22Rv1 (cell line): ENCODE measurements around the gene TERB2.

ENCODE experiments used
- ZFX ChIP-seq: fragments of 450-650 bp; IDR thresholded peaks from 2 replicates; pipeline ENCODE4 v1.6.1; 2017; ENCODE audit warnings: antibody characterized with exemption, borderline replicate concordance
- TF ChIP-seq, protein P1 (sequence below): fragments of 450-650 bp; IDR thresholded peaks from 2 replicates; pipeline ENCODE4 v1.5.1; 2017; ENCODE audit warnings: mild to moderate bottlenecking

DNA sequence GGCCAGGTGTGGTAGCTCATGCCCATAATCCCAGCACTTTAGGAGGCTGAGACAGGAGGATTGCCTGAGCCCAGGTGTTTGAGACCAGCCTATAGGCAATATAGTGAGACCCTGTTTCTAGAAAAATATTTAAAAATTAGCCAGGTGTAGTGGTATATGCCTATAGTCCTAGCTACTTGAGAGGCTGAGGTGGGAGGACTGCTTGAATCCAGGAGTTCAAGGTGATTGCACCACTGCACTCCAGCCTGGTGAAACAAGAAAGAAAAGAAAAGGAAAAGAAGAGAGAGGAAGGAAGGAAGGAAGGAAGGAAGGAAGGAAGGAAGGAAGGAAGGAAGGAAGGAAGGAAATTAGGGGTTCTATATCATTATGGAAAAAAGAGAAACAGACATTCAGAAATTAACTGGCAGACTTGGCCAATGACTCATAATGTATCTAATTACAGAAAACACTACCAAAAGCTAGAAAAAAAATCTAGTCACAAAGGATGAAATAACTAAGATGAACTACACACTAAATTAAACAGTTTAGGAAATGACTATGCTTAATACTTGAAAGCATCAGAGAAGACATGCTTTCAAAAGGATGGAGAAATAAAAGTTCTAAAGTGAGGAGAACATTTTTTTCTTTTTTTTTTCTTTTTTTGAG is 45.4 kb upstream of the TERB2 start:
- TF ChIP-seq, protein P1, sequence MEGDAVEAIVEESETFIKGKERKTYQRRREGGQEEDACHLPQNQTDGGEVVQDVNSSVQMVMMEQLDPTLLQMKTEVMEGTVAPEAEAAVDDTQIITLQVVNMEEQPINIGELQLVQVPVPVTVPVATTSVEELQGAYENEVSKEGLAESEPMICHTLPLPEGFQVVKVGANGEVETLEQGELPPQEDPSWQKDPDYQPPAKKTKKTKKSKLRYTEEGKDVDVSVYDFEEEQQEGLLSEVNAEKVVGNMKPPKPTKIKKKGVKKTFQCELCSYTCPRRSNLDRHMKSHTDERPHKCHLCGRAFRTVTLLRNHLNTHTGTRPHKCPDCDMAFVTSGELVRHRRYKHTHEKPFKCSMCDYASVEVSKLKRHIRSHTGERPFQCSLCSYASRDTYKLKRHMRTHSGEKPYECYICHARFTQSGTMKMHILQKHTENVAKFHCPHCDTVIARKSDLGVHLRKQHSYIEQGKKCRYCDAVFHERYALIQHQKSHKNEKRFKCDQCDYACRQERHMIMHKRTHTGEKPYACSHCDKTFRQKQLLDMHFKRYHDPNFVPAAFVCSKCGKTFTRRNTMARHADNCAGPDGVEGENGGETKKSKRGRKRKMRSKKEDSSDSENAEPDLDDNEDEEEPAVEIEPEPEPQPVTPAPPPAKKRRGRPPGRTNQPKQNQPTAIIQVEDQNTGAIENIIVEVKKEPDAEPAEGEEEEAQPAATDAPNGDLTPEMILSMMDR, result no peak
- TF ChIP-seq ZFX, result no peak
